Astrocyte (in vitro differentiated cells and primary cell): Measurements from ENCODE around the gene STAT1.

Experiments
- CTCF ChIP-seq: IDR thresholded peaks from 2 replicates; pipeline ENCODE4 v1.5.1; 2011; ENCODE audit warnings: low read depth, mild to moderate bottlenecking, inconsistent platforms, low read length, moderate library complexity; ENCODE audit not compliant: insufficient read depth
- EZH2 ChIP-seq: IDR thresholded peaks from 2 replicates; pipeline ENCODE4 v1.6.1; 2012; ENCODE audit warnings: mild to moderate bottlenecking, low read length, inconsistent platforms; ENCODE audit not compliant: insufficient read depth

- TF ChIP-seq CTCF (no peak), EZH2 (no peak)
These were observed 11.2 kb upstream of the STAT1 start for GRCh38 chr2:191025135-191025534.
